Measurements from ENCODE around the gene GTPBP2. TPM values are rescaled to one million over a fixed set of nuclear protein-coding genes. Genes with fewer than 3 reads are reported as not detected.

Gene GTPBP2
- total and polyA plus RNA-seq, 4 donors: 22.9 to 62.8 (median 61.4) TPM

DNA sequence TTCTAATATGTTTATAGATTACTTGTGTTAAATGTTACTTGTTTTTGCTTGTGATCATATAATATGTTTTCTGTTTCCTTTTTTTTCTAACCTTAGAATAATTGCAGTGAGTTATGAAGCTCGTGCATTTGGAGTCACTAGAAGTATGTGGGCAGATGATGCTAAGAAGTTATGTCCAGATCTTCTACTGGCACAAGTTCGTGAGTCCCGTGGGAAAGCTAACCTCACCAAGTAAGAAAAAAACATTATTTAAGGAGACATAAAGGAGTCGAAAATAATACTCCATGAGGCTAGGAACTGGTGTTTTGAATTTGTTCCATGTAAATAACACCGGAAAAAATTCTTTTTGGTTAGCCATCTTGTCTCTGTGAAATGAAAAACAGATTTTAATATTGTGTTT is 46.2 kb downstream of the GTPBP2 start:
- H3K36me3 ChIP-seq (ENCODE audit: control insufficient read depth in 1 of 2, insufficient read depth in 2 of 2, low read length in 1 of 2): peaks cover 0 to 7% of the 10 kb centered on the region in 2 donors

DNA sequence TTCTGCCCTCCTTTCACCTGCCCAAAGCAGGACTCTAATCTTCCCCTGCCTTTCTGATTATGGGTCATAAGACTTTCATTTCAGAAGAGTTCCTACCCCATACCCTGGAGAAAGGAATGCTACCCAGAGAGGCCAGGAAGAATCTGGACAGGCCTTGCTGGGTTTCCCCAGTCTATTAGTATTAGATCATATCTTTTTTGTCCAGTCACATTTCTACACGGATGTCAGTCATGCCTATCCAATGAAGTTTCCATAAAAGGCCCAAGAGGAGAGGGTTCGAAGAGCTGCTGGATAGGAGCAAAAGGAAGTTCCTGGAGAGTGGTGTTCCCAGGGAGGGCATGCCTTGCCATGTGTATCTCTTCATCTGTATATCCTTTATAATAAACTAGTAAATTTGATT is 49.9 kb downstream of the GTPBP2 start:
- Histone ChIP-seq H3K36me3 (ENCODE audit: control insufficient read depth in 1 of 2, insufficient read depth in 2 of 2, low read length in 1 of 2) (peaks cover 0 to 2% of the 10 kb centered on the region in 2 donors), H3K27me3 (ENCODE audit: control insufficient read depth in 1 of 2, insufficient read depth in 2 of 2, low read length in 1 of 2) (no peaks in the 10 kb centered on the region), H3K9me3 (ENCODE audit: control insufficient read depth, low read length) (no peaks in the 10 kb centered on the region), H3K4me1 (ENCODE audit: control insufficient read depth in 1 of 2, insufficient read depth in 2 of 2, low read length in 2 of 2) (peaks cover 0 to 5% of the 10 kb centered on the region in 2 donors), H3K27ac (ENCODE audit: low read depth in 1 of 2, low read length in 2 of 2) (no peak overlapping the region), H3K4me3 (ENCODE audit: low read length in 2 of 2) (no peak overlapping the region)
- no peak for DNase-seq
- no peak for ATAC-seq (ENCODE audit: low FRiP score)
- intact Hi-C loops (cut with DNase I): no loop called here
- 60 to 63% methylated on average over 2 of the region's 2 CpGs for WGBS, 2 donors

More for the DNA sequence above, 46.2 kb downstream of the GTPBP2 start:
- ATAC-seq (ENCODE audit: low FRiP score) (no peak), DNase-seq (no peak)
- H3K27ac ChIP-seq (ENCODE audit: low read depth in 1 of 2, low read length in 2 of 2): no peak overlapping the region
- 77 to 80% methylated on average over 5 of the region's 5 CpGs for WGBS, 2 donors
- H3K4me1 ChIP-seq (ENCODE audit: control insufficient read depth in 1 of 2, insufficient read depth in 2 of 2, low read length in 2 of 2): no peaks in the 10 kb centered on the region
- no peaks in the 10 kb centered on the region for H3K27me3 ChIP-seq (ENCODE audit: control insufficient read depth in 1 of 2, insufficient read depth in 2 of 2, low read length in 1 of 2)
- intact Hi-C loops (cut with DNase I): no loop called here
- no peak overlapping the region for H3K4me3 ChIP-seq (ENCODE audit: low read length in 2 of 2)
- no peaks in the 10 kb centered on the region for H3K9me3 ChIP-seq (ENCODE audit: control insufficient read depth, low read length)

- H3K27me3 ChIP-seq (ENCODE audit: control insufficient read depth in 1 of 2, insufficient read depth in 2 of 2, low read length in 1 of 2): no peaks in the 10 kb centered on the region
- H3K27ac ChIP-seq (ENCODE audit: low read depth in 1 of 2, low read length in 2 of 2): no peak overlapping the region
- intact Hi-C loops (cut with DNase I): no loop called here
- DNase-seq: no peak
- no peak for ATAC-seq (ENCODE audit: low FRiP score)
- H3K4me1 ChIP-seq (ENCODE audit: control insufficient read depth in 1 of 2, insufficient read depth in 2 of 2, low read length in 2 of 2): peaks cover 0 to 5% of the 10 kb centered on the region in 2 donors
- no peak overlapping the region for H3K4me3 ChIP-seq (ENCODE audit: low read length in 2 of 2)
- no peaks in the 10 kb centered on the region for H3K9me3 ChIP-seq (ENCODE audit: control insufficient read depth, low read length)
- H3K36me3 ChIP-seq (ENCODE audit: control insufficient read depth in 1 of 2, insufficient read depth in 2 of 2, low read length in 1 of 2): peaks cover 0 to 2% of the 10 kb centered on the region in 2 donors
- WGBS, 2 donors: 78 to 80% methylated on average over 3 of the region's 3 CpGs
Measured at GRCh38 chr6:43578748-43579147, 50.3 kb downstream of the GTPBP2 start.

DNA sequence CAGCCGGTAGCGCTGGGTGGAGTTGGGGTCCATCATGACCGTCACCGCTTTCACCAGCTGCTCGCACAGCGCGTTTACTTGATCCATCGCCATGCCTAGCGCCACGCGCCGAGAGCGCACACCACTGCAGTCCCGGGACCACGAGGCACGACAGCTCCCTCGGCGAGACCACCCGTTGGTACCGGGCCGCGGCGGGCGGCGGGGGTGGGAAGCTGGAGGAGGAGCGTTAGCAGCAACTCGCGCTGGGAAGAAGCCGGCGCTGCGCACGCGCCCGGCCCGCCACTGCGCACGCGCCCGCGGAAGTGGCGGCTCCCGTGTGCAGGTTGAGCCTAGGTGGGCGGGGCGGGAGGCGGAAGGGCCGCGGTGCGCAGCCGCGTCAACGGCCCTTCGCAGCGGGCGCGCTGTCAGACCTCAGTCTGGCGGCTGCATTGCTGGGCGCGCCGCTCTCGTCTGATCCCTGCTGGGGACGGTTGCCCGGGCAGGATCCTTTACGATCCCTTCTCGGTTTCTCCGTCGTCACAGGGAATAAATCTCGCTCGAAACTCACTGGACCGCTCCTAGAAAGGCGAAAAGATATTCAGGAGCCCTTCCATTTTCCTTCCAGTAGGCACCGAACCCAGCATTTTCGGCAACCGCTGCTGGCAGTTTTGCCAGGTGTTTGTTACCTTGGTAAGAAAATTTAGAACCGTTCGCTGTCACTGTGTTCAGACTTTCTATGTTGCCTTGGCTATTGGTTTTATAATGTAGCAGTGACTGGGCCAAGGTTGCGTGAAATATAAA is 53.1 kb downstream of the GTPBP2 start, which contains the start of the genes POLH and XPO5:
TSS of gene POLH (plus strand) at position 414 of the 780 bp plus-strand sequence. CDS start 6,135 bp downstream, outside the sequence.
TSS of gene XPO5 (minus strand) at position 267 of the 780 bp plus-strand sequence. CDS start at position 93, 174 bp downstream.
- Histone ChIP-seq H3K27me3 (ENCODE audit: control insufficient read depth in 1 of 2, insufficient read depth in 2 of 2, low read length in 1 of 2) (no peaks in the 10 kb centered on the region), H3K27ac (ENCODE audit: low read depth in 1 of 2, low read length in 2 of 2) (no peak within 1 kb of the TSS), H3K36me3 (ENCODE audit: control insufficient read depth in 1 of 2, insufficient read depth in 2 of 2, low read length in 1 of 2) (peaks cover 0 to 2% of the 10 kb centered on the region in 2 donors), H3K4me1 (ENCODE audit: control insufficient read depth in 1 of 2, insufficient read depth in 2 of 2, low read length in 2 of 2) (peaks cover 0 to 5% of the 10 kb centered on the region in 2 donors), H3K9me3 (ENCODE audit: control insufficient read depth, low read length) (no peaks in the 10 kb centered on the region), H3K4me3 (ENCODE audit: low read length in 2 of 2) (peak within 1 kb of the TSS; percentile 47 to 70)
- DNase-seq (peak; percentile 95 to 97), ATAC-seq (ENCODE audit: low FRiP score) (peak; percentile 99)
- intact Hi-C loops (cut with DNase I): no loop called here
- 0 to 1% methylated on average over 57 to 76 of the region's 76 CpGs for WGBS, 2 donors

DNA sequence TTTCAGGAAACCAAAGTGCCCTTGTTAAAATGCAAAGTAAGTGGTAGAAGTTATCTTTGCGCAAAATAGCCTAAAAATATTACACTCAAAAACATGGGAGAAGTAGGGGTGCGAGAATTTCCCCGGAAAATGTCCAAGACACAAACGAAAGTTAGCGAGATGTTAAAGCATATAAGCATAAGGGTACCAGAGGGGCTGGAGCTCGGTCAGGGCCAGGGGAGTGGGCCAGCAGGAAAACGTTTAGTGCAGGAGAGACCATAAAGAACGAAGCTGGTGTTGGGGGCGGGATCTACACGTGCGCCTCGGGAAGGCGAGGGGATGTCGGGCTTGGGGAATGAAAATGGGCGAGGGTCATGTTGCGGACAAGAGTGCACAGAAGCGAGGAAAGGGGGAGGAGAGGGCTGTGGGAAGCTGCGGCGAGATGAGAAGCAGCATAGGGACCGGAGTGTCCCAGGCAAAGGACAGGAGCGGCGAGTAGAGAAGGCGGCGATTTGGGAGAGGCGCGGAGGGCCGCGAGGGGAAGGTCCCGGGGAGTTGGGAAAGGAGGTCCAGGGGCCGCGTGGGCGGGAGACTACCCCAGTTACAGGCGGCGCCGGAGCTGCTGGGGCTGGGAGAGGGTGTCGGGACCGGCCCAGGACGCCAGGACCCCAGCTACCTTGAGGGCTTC is 53.8 kb downstream of the GTPBP2 start:
- 1% methylated on average over 37 to 38 of the region's 38 CpGs for WGBS, 2 donors
- ATAC-seq (ENCODE audit: low FRiP score) (peak; percentile 76), DNase-seq (peak; percentile 67 to 87)
- peaks cover 0 to 2% of the 10 kb centered on the region in 2 donors for H3K36me3 ChIP-seq (ENCODE audit: control insufficient read depth in 1 of 2, insufficient read depth in 2 of 2, low read length in 1 of 2)
- no peaks in the 10 kb centered on the region for H3K27me3 ChIP-seq (ENCODE audit: control insufficient read depth in 1 of 2, insufficient read depth in 2 of 2, low read length in 1 of 2)
- intact Hi-C loops (cut with DNase I): no loop called here
- no peaks in the 10 kb centered on the region for H3K9me3 ChIP-seq (ENCODE audit: control insufficient read depth, low read length)
- H3K27ac ChIP-seq (ENCODE audit: low read depth in 1 of 2, low read length in 2 of 2): no peak overlapping the region
- H3K4me1 ChIP-seq (ENCODE audit: control insufficient read depth in 1 of 2, insufficient read depth in 2 of 2, low read length in 2 of 2): peaks cover 0 to 5% of the 10 kb centered on the region in 2 donors
- peak overlapping the region; percentile 36 to 47 for H3K4me3 ChIP-seq (ENCODE audit: low read length in 2 of 2)

DNA sequence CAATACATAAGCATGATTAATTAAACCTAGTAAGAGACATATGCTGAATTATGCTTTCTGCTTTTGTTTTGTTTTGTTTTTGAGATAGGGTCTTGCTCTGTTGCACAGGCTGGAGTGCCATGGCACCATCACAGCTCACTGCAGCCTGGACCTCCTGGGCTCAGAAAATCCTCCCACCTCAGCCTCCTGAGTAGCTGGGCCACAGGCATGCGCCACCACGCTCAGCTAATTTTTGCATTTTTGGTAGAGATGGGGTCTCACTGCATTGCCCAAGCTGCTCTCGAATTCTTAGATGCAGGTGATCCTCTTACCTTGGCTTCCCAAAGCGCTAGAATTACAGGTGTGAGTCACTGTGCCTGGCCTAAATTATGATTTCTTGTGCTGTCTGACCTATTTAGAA is 57.0 kb downstream of the GTPBP2 start:
- Histone ChIP-seq H3K27me3 (ENCODE audit: control insufficient read depth in 1 of 2, insufficient read depth in 2 of 2, low read length in 1 of 2) (no peaks in the 10 kb centered on the region), H3K4me3 (ENCODE audit: low read length in 2 of 2) (no peak overlapping the region), H3K27ac (ENCODE audit: low read depth in 1 of 2, low read length in 2 of 2) (no peak overlapping the region), H3K36me3 (ENCODE audit: control insufficient read depth in 1 of 2, insufficient read depth in 2 of 2, low read length in 1 of 2) (peaks cover 4 to 5% of the 10 kb centered on the region in 2 donors), H3K4me1 (ENCODE audit: control insufficient read depth in 1 of 2, insufficient read depth in 2 of 2, low read length in 2 of 2) (peaks cover 0 to 2% of the 10 kb centered on the region in 2 donors), H3K9me3 (ENCODE audit: control insufficient read depth, low read length) (no peaks in the 10 kb centered on the region)
- intact Hi-C loops (cut with DNase I): no loop called here
- ATAC-seq (ENCODE audit: low FRiP score) (no peak), DNase-seq (no peak)
- WGBS, 2 donors: 95% methylated on average over 4 of the region's 4 CpGs

GRCh38 chr6:43570876-43571441 is 58.1 kb downstream of the GTPBP2 start:
- DNase-seq (no peak), ATAC-seq (ENCODE audit: low FRiP score) (no peak)
- intact Hi-C loops (cut with DNase I): no loop called here
- no peaks in the 10 kb centered on the region for H3K4me1 ChIP-seq (ENCODE audit: control insufficient read depth in 1 of 2, insufficient read depth in 2 of 2, low read length in 2 of 2)
- no peaks in the 10 kb centered on the region for H3K9me3 ChIP-seq (ENCODE audit: control insufficient read depth, low read length)
- H3K27me3 ChIP-seq (ENCODE audit: control insufficient read depth in 1 of 2, insufficient read depth in 2 of 2, low read length in 1 of 2): no peaks in the 10 kb centered on the region
- 92 to 93% methylated on average over 5 of the region's 5 CpGs for WGBS, 2 donors
- H3K4me3 ChIP-seq (ENCODE audit: low read length in 2 of 2): no peak overlapping the region
- H3K27ac ChIP-seq (ENCODE audit: low read depth in 1 of 2, low read length in 2 of 2): no peak overlapping the region
- peaks cover 4 to 8% of the 10 kb centered on the region in 2 donors for H3K36me3 ChIP-seq (ENCODE audit: control insufficient read depth in 1 of 2, insufficient read depth in 2 of 2, low read length in 1 of 2)

Measured in aorta (tissue), 5 donors.